A673 (cell line): Measurements from ENCODE around the gene NEDD8.

Source experiments
- CTCF ChIP-seq: fragments of 300-800, 200-600 bp; sonication (generic); conservative IDR thresholded peaks from 2 replicates; pipeline ENCODE4 v1.5.1; 2017; ENCODE audit warnings: low read depth, mild to moderate bottlenecking, antibody characterized with exemption, low read length, moderate library complexity, mixed read lengths
- EZH2 ChIP-seq: fragments of 200-600 bp; sonication (generic); IDR thresholded peaks from 2 replicates; pipeline ENCODE4 v1.6.1; 2017; ENCODE audit warnings: borderline replicate concordance, low read depth, mild to moderate bottlenecking, mixed read lengths, antibody characterized with exemption, low read length; ENCODE audit not compliant: poor library complexity, severe bottlenecking

GRCh38 chr14:24280797-24281460 is 48.8 kb upstream of the NEDD8 start:
- no peak for TF ChIP-seq CTCF
- no peak for TF ChIP-seq EZH2
